HG03139 (cell line): ENCODE measurements around the gene DEPDC5.
A peak's percentile ranks its signal among the peaks of the same experiment; 100 is the strongest.
"Not testable (repeated sequence)": the region's sequence is repeated elsewhere in the genome, so short reads cannot be mapped to it uniquely, and the experiment has no call there.

Experiments
- ATAC-seq: cut with Tn5 transposase; IDR thresholded peaks from one replicate; pipeline ENCODE4 v1.9.1; 2021; ENCODE audit not compliant: unreplicated experiment

Gene DEPDC5

GRCh38 chr22:31753634-31754501 is at the start of gene DEPDC5:
Gene DEPDC5, plus strand, starts transcription at chr22:31754019. Its CDS starts 903 bp downstream, at chr22:31754922.
- peak; percentile 48 for ATAC-seq

GRCh38 chr22:31707519-31707918 is 46.3 kb upstream of the DEPDC5 start:
- no peak for ATAC-seq

- ATAC-seq, result not testable (repeated sequence)
These were observed 42.6 kb upstream of the DEPDC5 start for GRCh38 chr22:31711226-31711625.

- ATAC-seq, result no peak
These were observed 38.6 kb upstream of the DEPDC5 start for GRCh38 chr22:31715147-31715778.

- no peak for ATAC-seq
These were observed 33.9 kb upstream of the DEPDC5 start for GRCh38 chr22:31719850-31720471.

- ATAC-seq, result no peak
These were observed 30.1 kb upstream of the DEPDC5 start for GRCh38 chr22:31723723-31724122.

GRCh38 chr22:31726692-31727091 is 27.1 kb upstream of the DEPDC5 start:
- ATAC-seq, result no peak

- no peak for ATAC-seq
These were observed 25.0 kb upstream of the DEPDC5 start for GRCh38 chr22:31728857-31729256.

GRCh38 chr22:31730344-31730711 is 23.5 kb upstream of the DEPDC5 start:
- ATAC-seq, result no peak

- no peak for ATAC-seq
These were observed 21.6 kb upstream of the DEPDC5 start for GRCh38 chr22:31732089-31732829.

- no peak for ATAC-seq
These were observed 20.2 kb upstream of the DEPDC5 start for GRCh38 chr22:31733580-31734079.

- no peak for ATAC-seq
These were observed 19.3 kb upstream of the DEPDC5 start for GRCh38 chr22:31734512-31734911.

- ATAC-seq, result no peak
These were observed 17.4 kb upstream of the DEPDC5 start for GRCh38 chr22:31736458-31736857.

- ATAC-seq, result no peak
These were observed 15.9 kb upstream of the DEPDC5 start for GRCh38 chr22:31737932-31738331.

GRCh38 chr22:31738566-31738965 is 15.3 kb upstream of the DEPDC5 start:
- ATAC-seq, result no peak

GRCh38 chr22:31739795-31740201 is 14.0 kb upstream of the DEPDC5 start:
- ATAC-seq, result no peak

GRCh38 chr22:31740314-31740713 is 13.5 kb upstream of the DEPDC5 start:
- not testable (repeated sequence) for ATAC-seq

- ATAC-seq, result no peak
These were observed 11.7 kb upstream of the DEPDC5 start for GRCh38 chr22:31742115-31742514.

GRCh38 chr22:31742682-31743081 is 11.1 kb upstream of the DEPDC5 start:
- ATAC-seq, result no peak

- no peak for ATAC-seq
These were observed 9.9 kb upstream of the DEPDC5 start for GRCh38 chr22:31743871-31744270.

- ATAC-seq, result no peak
These were observed 6.4 kb upstream of the DEPDC5 start for GRCh38 chr22:31747441-31747840.
